ENCODE measurements around the gene AATK. TPM values are rescaled to one million over a fixed set of nuclear protein-coding genes. Genes with fewer than 3 reads are reported as not detected.

Gene AATK
- total RNA-seq, 1 donor from 2014 or later = 7.7 TPM

- H3K9me3 Mint-ChIP-seq (ENCODE audit: unreplicated experiment) = no peaks in the 10 kb centered on the region
- H3K36me3 Mint-ChIP-seq (ENCODE audit: low read depth, unreplicated experiment) = peaks cover 7% of the 10 kb centered on the region
Observed at GRCh38 chr17:81102869-81103268, 63.2 kb downstream of the AATK start.

GRCh38 chr17:81102352-81102751, 63.7 kb downstream of the AATK start:
- H3K4me1 Mint-ChIP-seq (ENCODE audit: unreplicated experiment) = no peaks in the 10 kb centered on the region
- H3K36me3 Mint-ChIP-seq (ENCODE audit: low read depth, unreplicated experiment) = peaks cover 7% of the 10 kb centered on the region
- no peak overlapping the region for H3K4me3 Mint-ChIP-seq (ENCODE audit: unreplicated experiment)
- no peak overlapping the region for H3K27ac Mint-ChIP-seq (ENCODE audit: unreplicated experiment)
- no peaks in the 10 kb centered on the region for H3K9me3 Mint-ChIP-seq (ENCODE audit: unreplicated experiment)
- TF ChIP-seq, protein P1, sequence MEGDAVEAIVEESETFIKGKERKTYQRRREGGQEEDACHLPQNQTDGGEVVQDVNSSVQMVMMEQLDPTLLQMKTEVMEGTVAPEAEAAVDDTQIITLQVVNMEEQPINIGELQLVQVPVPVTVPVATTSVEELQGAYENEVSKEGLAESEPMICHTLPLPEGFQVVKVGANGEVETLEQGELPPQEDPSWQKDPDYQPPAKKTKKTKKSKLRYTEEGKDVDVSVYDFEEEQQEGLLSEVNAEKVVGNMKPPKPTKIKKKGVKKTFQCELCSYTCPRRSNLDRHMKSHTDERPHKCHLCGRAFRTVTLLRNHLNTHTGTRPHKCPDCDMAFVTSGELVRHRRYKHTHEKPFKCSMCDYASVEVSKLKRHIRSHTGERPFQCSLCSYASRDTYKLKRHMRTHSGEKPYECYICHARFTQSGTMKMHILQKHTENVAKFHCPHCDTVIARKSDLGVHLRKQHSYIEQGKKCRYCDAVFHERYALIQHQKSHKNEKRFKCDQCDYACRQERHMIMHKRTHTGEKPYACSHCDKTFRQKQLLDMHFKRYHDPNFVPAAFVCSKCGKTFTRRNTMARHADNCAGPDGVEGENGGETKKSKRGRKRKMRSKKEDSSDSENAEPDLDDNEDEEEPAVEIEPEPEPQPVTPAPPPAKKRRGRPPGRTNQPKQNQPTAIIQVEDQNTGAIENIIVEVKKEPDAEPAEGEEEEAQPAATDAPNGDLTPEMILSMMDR (IDR thresholded peaks at IDR 0.05; ENCODE audit: unreplicated experiment) = no peak
- no peak for DNase-seq (ENCODE audit: low spot score)
- H3K27me3 Mint-ChIP-seq (ENCODE audit: unreplicated experiment) = peaks cover 11% of the 10 kb centered on the region

More at GRCh38 chr17:81102869-81103268, 63.2 kb downstream of the AATK start:
- Mint-ChIP-seq H3K27me3 (ENCODE audit: unreplicated experiment) (peaks cover 11% of the 10 kb centered on the region), H3K4me1 (ENCODE audit: unreplicated experiment) (no peaks in the 10 kb centered on the region), H3K27ac (ENCODE audit: unreplicated experiment) (no peak overlapping the region), H3K4me3 (ENCODE audit: unreplicated experiment) (no peak overlapping the region)
- TF ChIP-seq, protein P1 (IDR thresholded peaks at IDR 0.05; ENCODE audit: unreplicated experiment) = no peak
- DNase-seq (ENCODE audit: low spot score) = no peak

GRCh38 chr17:81101614-81102306, 64.3 kb downstream of the AATK start:
- peaks cover 11% of the 10 kb centered on the region for H3K27me3 Mint-ChIP-seq (ENCODE audit: unreplicated experiment)
- H3K27ac Mint-ChIP-seq (ENCODE audit: unreplicated experiment) = no peak overlapping the region
- H3K4me3 Mint-ChIP-seq (ENCODE audit: unreplicated experiment) = no peak overlapping the region
- TF ChIP-seq, protein P1 (IDR thresholded peaks at IDR 0.05; ENCODE audit: unreplicated experiment) = peak; percentile 99
- H3K36me3 Mint-ChIP-seq (ENCODE audit: low read depth, unreplicated experiment) = peaks cover 7% of the 10 kb centered on the region
- DNase-seq (ENCODE audit: low spot score) = peak; percentile 97
- peaks cover under 1% of the 10 kb centered on the region for H3K4me1 Mint-ChIP-seq (ENCODE audit: unreplicated experiment)
- no peaks in the 10 kb centered on the region for H3K9me3 Mint-ChIP-seq (ENCODE audit: unreplicated experiment)

- Mint-ChIP-seq H3K27ac (ENCODE audit: unreplicated experiment) (no peak overlapping the region), H3K4me1 (ENCODE audit: unreplicated experiment) (peaks cover 4% of the 10 kb centered on the region), H3K9me3 (ENCODE audit: unreplicated experiment) (no peaks in the 10 kb centered on the region), H3K36me3 (ENCODE audit: low read depth, unreplicated experiment) (peaks cover 7% of the 10 kb centered on the region), H3K27me3 (ENCODE audit: unreplicated experiment) (peaks cover 12% of the 10 kb centered on the region), H3K4me3 (ENCODE audit: unreplicated experiment) (no peak overlapping the region)
- TF ChIP-seq, protein P1 (IDR thresholded peaks at IDR 0.05; ENCODE audit: unreplicated experiment) = no peak
- no peak for DNase-seq (ENCODE audit: low spot score)
Observed at GRCh38 chr17:81100668-81101067, 65.4 kb downstream of the AATK start.

DNA sequence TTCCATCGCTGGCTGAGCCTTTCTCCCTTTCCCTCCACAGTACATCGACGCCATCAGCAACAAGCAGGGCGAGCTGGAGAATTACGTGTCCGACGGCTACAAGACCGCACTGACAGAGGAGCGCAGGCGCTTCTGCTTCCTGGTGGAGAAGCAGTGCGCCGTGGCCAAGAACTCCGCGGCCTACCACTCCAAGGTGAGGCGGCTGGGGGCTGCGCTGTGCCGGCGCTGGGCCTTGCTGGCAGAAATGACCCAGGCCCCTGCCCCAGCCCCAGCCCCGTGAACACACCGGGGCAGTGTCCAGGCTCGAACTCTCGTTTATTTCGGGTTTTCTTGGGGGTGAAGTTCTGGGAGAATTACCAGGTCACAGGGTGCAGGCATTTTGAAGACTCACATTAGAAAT, 66.1 kb downstream of the AATK start:
- no peak overlapping the region for H3K27ac Mint-ChIP-seq (ENCODE audit: unreplicated experiment)
- H3K9me3 Mint-ChIP-seq (ENCODE audit: unreplicated experiment) = no peaks in the 10 kb centered on the region
- H3K36me3 Mint-ChIP-seq (ENCODE audit: low read depth, unreplicated experiment) = peaks cover 4% of the 10 kb centered on the region
- no peak for DNase-seq (ENCODE audit: low spot score)
- no peak overlapping the region for H3K4me3 Mint-ChIP-seq (ENCODE audit: unreplicated experiment)
- H3K4me1 Mint-ChIP-seq (ENCODE audit: unreplicated experiment) = peaks cover 4% of the 10 kb centered on the region
- peaks cover 10% of the 10 kb centered on the region for H3K27me3 Mint-ChIP-seq (ENCODE audit: unreplicated experiment)
- TF ChIP-seq, protein P1 (IDR thresholded peaks at IDR 0.05; ENCODE audit: unreplicated experiment) = no peak
